NT2/D1 (cell line): ENCODE measurements around the gene ARSG.
A peak's percentile ranks its signal among the peaks of the same experiment; 100 is the strongest.
"Not testable (repeated sequence)": the region's sequence is repeated elsewhere in the genome, so short reads cannot be mapped to it uniquely, and the experiment has no call there.

Source experiments
- DNase-seq: peaks from one replicate; pipeline ENCODE4 v3.0.0-alpha.2; 2011; ENCODE audit warnings: low read depth, low spot score
- H3K27me3 ChIP-seq: 2 replicates; pipeline ENCODE4 v1.6.0; 2011; ENCODE audit warnings: mild to moderate bottlenecking; ENCODE audit not compliant: insufficient read length, insufficient read depth
- H3K36me3 ChIP-seq: 2 replicates; pipeline ENCODE4 v1.6.1; 2011; ENCODE audit warnings: mild to moderate bottlenecking, low read length, mixed read lengths; ENCODE audit not compliant: insufficient read depth, insufficient read length
- H3K4me1 ChIP-seq: 2 replicates; pipeline ENCODE4 v1.5.1; 2011; ENCODE audit not compliant: insufficient read depth, insufficient read length
- H3K4me3 ChIP-seq: 2 replicates; pipeline ENCODE4 v1.5.1; 2011; ENCODE audit warnings: low read depth; ENCODE audit not compliant: insufficient read length
- H3K9ac ChIP-seq: 2 replicates; pipeline ENCODE4 v1.6.0; 2011; ENCODE audit warnings: low read depth; ENCODE audit not compliant: insufficient read length
- H3K9me3 ChIP-seq: 2 replicates; pipeline ENCODE4 v1.5.1; 2011; ENCODE audit warnings: mild to moderate bottlenecking, low read length; ENCODE audit not compliant: insufficient read depth
- SUZ12 ChIP-seq: IDR thresholded peaks from 2 replicates; pipeline ENCODE4 v1.6.1; 2011; ENCODE audit not compliant: insufficient read length, insufficient read depth; ENCODE audit errors: extremely low read depth
- YY1 ChIP-seq: IDR thresholded peaks from 2 replicates; pipeline ENCODE4 v1.6.1; 2011; ENCODE audit not compliant: insufficient read length, insufficient read depth
- ZNF274 ChIP-seq: IDR thresholded peaks from 2 replicates; pipeline ENCODE4 v1.6.1; 2011; ENCODE audit warnings: mild to moderate bottlenecking, low read depth, low read length

The ARSG gene

DNA sequence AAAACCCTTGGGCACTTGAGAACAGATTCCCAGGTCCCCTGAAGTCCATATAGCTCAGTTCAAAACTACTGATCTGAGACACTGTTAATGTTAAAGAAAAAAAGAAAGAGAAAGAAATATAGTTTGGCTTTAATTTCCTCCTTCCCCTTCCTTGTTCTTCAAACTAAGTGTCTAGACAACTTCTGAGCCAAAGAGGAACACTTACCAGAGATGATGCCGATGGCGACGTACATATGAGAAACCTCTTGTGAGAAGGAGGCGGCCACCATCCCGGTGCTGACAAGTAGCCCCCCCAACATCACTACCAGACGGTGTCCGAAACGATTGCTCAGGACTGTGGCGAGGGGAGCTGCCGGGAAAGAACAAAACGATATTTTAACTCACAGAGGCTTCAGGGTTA, 17.6 kb upstream of the ARSG start:
- H3K36me3 ChIP-seq = no peaks in the 10 kb centered on the region

DNA sequence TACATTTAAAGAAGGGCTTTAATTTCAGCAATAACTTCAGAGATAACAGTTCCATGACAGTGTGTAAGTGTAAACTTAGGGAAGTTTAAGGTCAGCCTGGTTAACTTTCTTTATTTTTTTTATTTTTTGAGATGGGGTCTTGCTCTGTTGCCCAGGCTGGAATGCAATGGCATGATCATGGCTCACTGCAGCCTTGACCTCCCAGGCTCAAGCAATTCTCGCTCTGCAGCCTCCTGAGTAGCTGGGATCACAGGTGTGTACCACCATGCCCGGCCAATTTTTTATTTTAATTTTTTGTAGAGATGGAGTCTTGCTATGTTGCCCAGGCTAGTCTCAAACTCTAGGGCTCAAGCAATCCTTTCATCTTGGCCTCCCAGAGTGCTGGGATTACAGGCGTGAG, 15.0 kb upstream of the ARSG start:
- H3K36me3 ChIP-seq, H3K4me1 ChIP-seq, H3K9me3 ChIP-seq, H3K9ac ChIP-seq, H3K27me3 ChIP-seq, H3K4me3 ChIP-seq, DNase-seq: not testable (repeated sequence)

More for the DNA sequence above, 17.6 kb upstream of the ARSG start:
- Histone ChIP-seq H3K4me1 (no peaks in the 10 kb centered on the region), H3K9ac (no peak overlapping the region), H3K27me3 (no peaks in the 10 kb centered on the region), H3K4me3 (no peak overlapping the region), H3K9me3 (0 out of 2 replicates have a peak, but pooled peaks cover 6% of the 10 kb centered on the region)
- TF ChIP-seq ZNF274 = no peak
- DNase-seq = no peak

GRCh38 chr17:68277807-68278206, 13.5 kb upstream of the ARSG start:
- no peaks in the 10 kb centered on the region for H3K36me3 ChIP-seq
- no peak overlapping the region for H3K4me3 ChIP-seq
- no peak overlapping the region for H3K9ac ChIP-seq
- no peak for DNase-seq
- TF ChIP-seq ZNF274 (no peak), SUZ12 (no peak), YY1 (no peak)
- no peaks in the 10 kb centered on the region for H3K27me3 ChIP-seq
- H3K4me1 ChIP-seq = no peaks in the 10 kb centered on the region
- H3K9me3 ChIP-seq = 0 out of 2 replicates have a peak, but pooled peaks cover 6% of the 10 kb centered on the region

DNA sequence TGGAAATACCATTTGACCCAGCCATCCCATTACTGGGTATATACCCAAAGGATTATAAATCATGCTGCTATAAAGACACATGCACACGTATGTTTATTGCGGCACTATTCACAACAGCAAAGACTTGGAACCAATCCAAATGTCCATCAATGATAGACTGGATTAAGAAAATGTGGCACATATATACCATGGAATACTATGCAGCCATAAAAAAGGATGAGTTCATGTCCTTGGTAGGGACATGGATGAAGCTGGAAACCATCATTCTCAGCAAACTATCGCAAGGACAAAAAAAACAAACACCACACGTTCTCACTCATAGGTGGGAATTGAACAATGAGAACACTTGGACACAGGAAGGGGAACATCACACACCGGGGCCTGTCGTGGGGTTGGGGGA, 9.3 kb upstream of the ARSG start:
- H3K4me1 ChIP-seq, H3K9ac ChIP-seq, H3K9me3 ChIP-seq, H3K36me3 ChIP-seq, H3K27me3 ChIP-seq, H3K4me3 ChIP-seq, DNase-seq: not testable (repeated sequence)

- TF ChIP-seq SUZ12 = no peak
- no peaks in the 10 kb centered on the region for H3K36me3 ChIP-seq
- H3K4me1 ChIP-seq = peaks cover 3% of the 10 kb centered on the region
- peaks cover 27% of the 10 kb centered on the region for H3K27me3 ChIP-seq
- DNase-seq = no peak
- H3K9ac ChIP-seq = no peak overlapping the region
- H3K4me3 ChIP-seq = no peak overlapping the region
- H3K9me3 ChIP-seq = no peaks in the 10 kb centered on the region
Measured at GRCh38 chr17:68288375-68288774, 2.9 kb upstream of the ARSG start.

DNA sequence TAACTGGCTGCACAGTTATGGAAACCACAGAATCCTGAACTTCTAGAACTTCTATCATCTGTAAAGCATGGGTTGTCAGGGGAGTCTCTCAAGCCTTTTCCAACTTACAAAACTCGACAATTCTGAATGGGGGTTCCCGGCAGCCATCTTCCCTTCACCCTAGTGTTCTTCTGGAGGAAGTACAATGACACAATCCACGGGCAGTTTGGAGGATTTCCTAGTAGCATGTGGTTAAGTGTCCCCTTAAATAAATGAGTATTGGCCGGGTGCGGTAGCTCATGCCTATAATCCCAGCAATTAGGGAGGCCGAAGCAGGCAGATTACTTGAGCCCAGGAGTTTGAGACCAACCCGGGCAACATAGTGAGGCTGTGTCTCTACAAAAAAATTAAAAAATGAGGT, 2.5 kb upstream of the ARSG start:
- Histone ChIP-seq H3K9ac (no peak overlapping the region), H3K4me3 (no peak overlapping the region), H3K27me3 (peaks cover 27% of the 10 kb centered on the region), H3K36me3 (no peaks in the 10 kb centered on the region), H3K4me1 (peaks cover 7% of the 10 kb centered on the region), H3K9me3 (no peaks in the 10 kb centered on the region)
- DNase-seq = no peak
- TF ChIP-seq SUZ12 (no peak), YY1 (no peak), ZNF274 (no peak)

DNA sequence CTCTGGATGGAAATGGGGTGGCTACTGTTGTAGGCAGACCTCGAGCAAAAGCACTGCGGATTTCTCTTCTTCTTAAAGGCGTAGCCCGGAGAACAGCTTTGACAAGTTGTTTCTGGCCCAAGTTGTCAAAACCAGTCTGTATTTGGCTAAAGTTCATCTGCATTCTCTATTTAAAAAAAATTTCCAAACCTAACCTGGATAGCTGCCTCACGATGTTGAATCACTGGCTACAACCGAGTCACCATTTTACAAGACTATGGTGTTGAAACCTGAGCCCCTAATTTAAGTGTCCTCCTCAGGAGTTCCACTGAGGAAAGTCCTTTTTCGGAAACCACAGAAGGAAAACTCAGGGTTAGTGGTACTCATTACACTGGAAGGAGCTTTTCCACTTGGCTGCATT, 1.8 kb upstream of the ARSG start:
- Histone ChIP-seq H3K4me1 (peaks cover 9% of the 10 kb centered on the region), H3K27me3 (peaks cover 27% of the 10 kb centered on the region), H3K9ac (peak overlapping the region; percentile 42), H3K9me3 (no peaks in the 10 kb centered on the region), H3K4me3 (no peak overlapping the region), H3K36me3 (no peaks in the 10 kb centered on the region)
- no peak for DNase-seq
- TF ChIP-seq SUZ12 (no peak), YY1 (no peak), ZNF274 (no peak)

DNA sequence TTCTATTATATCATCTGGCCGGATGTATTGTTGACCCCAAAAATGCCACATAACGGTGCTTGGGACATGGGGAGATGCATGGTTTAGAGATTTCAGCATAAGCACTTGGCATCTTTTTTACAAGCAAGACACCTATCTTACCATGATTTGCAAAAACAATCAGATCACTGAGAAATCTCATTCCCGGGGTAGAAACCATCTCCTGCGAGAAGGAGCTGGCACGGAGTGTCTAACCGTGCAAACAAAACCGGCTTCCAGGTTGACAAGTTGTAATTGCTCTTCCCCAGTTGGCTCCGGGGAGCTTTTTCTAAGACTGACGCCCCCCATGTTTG, 1.4 kb upstream of the ARSG start:
- peaks cover 27% of the 10 kb centered on the region for H3K27me3 ChIP-seq

More for the DNA sequence above, 1.4 kb upstream of the ARSG start:
- Histone ChIP-seq H3K4me3 (peak overlapping the region; percentile 54), H3K9ac (no peak overlapping the region), H3K36me3 (no peaks in the 10 kb centered on the region), H3K9me3 (no peaks in the 10 kb centered on the region), H3K4me1 (peaks cover 14% of the 10 kb centered on the region)
- no peak for DNase-seq
- TF ChIP-seq ZNF274 (no peak), SUZ12 (no peak), YY1 (no peak)
